Activated CD8-positive, alpha-beta T cell treated with anti-CD3 and anti-CD28 coated beads, Interleukin-2, amount 10 ng/mL, durations not matched to agents 7 days and 5 days (primary cell): ENCODE results near the gene WDR38. TPM values are rescaled to one million over a fixed set of nuclear protein-coding genes. Genes with fewer than 3 reads are reported as not detected.

ENCODE experiments used
- ATAC-seq: fragments of 150-1000 bp; cut with Tn5 transposase; one replicate; pipeline ENCODE4 v1.10.0; 2021; ENCODE audit warnings: moderate library complexity
- CTCF ChIA-PET: fragments of 350-600 bp; sonication (Branson Sonifier 250); formaldehyde crosslinking; loops from one replicate; lab custom pipeline; 2021; ENCODE audit warnings: antibody characterized with exemption; lab: Charles Lee
- POLR2A ChIA-PET: fragments of 350-600 bp; sonication (Branson Sonifier 250); formaldehyde crosslinking; loops from one replicate; lab custom pipeline; 2021; ENCODE audit warnings: antibody characterized with exemption; lab: Charles Lee
- DNase-seq: peaks from one replicate; pipeline ENCODE4 v3.0.0-alpha.2; 2020
- H3K27ac Mint-ChIP-seq: one replicate; pipeline ENCODE4 v1.8.0; 2021; ENCODE audit warnings: mild to moderate bottlenecking, mixed read lengths
- H3K27me3 Mint-ChIP-seq: one replicate; pipeline ENCODE4 v1.8.0; 2021; ENCODE audit warnings: low read depth, mixed read lengths
- H3K36me3 Mint-ChIP-seq: one replicate; pipeline ENCODE4 v1.8.0; 2021; ENCODE audit warnings: low read depth, mixed read lengths
- H3K4me1 Mint-ChIP-seq: one replicate; pipeline ENCODE4 v1.8.0; 2021; ENCODE audit warnings: low read depth, mixed read lengths
- H3K4me3 Mint-ChIP-seq: one replicate; pipeline ENCODE4 v1.8.0; 2021; ENCODE audit warnings: mild to moderate bottlenecking, mixed read lengths
- H3K9me3 Mint-ChIP-seq: one replicate; pipeline ENCODE4 v1.8.0; 2022; ENCODE audit warnings: mixed read lengths; ENCODE audit not compliant: insufficient read depth
- total RNA-seq, 2 experiments: library from RNA; stranded (reverse); gene quantifications; one replicate each; pipeline ENCODE4 v1.2.3, GENCODE V29; 2021

Gene WDR38
- total RNA-seq, 2 experiments from 2014 or later, result not detected

DNA sequence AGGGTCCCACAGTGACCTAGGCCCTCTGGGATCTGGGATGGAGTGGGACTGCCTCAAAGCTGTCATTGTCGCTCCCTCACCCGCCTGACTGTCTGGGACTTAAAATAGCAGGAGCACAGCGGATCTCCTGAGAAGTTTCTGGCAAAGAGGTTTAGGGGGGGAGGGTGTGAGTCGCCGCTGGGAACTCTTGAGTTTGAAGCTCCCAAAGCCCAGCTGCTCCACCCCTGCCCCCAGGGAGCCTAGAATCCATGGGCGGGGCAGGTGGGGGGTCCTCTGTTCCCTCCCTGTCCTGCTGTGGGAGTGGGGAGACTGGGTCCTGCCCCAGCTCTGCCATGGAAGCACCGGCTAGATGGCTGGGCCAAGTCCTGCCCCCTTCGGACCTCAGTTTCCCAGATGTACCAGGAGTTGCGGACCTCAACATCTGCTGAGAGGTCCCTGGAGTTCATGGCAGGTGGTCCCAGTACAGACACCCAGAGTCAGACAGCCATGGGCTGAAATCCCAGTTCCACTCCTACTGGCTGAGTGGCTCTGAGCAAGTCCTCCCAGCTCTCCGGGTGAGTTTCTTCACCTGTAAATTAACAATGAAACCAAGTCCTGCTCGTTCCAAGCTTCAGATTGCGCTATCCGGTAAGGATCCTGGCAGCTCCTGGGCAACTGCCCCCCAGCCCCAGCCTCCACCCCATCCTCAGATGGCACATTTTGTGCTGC, 985 bp upstream of the WDR38 start:
- Mint-ChIP-seq H3K4me3 (peak overlapping the region; percentile 61), H3K36me3 (peaks cover 6% of the 10 kb centered on the region), H3K27me3 (peaks cover 6% of the 10 kb centered on the region), H3K9me3 (no peaks in the 10 kb centered on the region), H3K27ac (no peak overlapping the region), H3K4me1 (peaks cover 7% of the 10 kb centered on the region)
- ChIA-PET CTCF (interaction anchor here (0.7 to 10.0 kb wide), 29 partner anchors 9 to 523 kb away, joined by 3 to 316 read pairs (median 5); partner anchors contain the start of genes ARPC5L, NR6A1, OLFML2A and RPL35), POLR2A (interaction anchor here (0.6 to 1.6 kb wide), 5 partner anchors 9 to 390 kb away, joined by 3 to 11 read pairs (median 4); partner anchors contain the start of genes ARPC5L, NR6A1 and RPL35)
- ATAC-seq (no peak), DNase-seq (no peak)

DNA sequence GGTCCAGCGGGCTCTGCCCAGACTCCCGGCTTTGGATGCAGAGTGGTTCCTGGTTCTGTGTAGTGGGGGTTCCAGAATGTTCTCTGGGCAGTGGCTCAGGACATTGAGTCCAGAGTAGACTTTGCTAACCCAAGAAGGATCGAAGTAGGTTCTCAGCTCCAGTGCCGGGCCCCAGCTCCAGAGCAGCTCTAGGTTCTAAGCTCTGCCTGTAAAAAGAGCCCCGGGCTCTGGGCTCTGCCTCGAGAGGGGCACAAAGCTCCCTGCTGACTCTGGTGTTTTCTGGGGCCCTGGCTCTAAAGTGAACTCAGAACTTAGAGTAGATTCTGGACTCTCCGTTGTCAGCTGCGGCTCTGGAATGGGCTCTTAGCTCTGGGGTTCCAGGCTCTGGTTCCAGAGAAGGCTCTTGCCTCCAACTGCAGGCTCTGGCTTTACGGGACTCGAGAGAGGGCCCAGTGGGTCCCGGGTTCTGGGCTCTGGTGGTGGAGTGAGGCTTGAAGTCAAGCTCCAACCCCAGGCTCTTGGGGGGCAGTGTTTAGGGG, 414 bp downstream of the WDR38 start:
- peaks cover 6% of the 10 kb centered on the region for H3K27me3 Mint-ChIP-seq
- ChIA-PET CTCF (interaction anchor here (0.6 to 10.0 kb wide), 38 partner anchors 8 to 522 kb away, joined by 3 to 316 read pairs (median 5); partner anchors contain the start of genes ARPC5L, NR6A1, OLFML2A and RPL35), POLR2A (interaction anchor here (0.6 to 2.4 kb wide), 5 partner anchors 8 to 82 kb away, joined by 3 to 17 read pairs (median 3); partner anchors contain the start of genes ARPC5L and RPL35)
- peaks cover 20% of the 10 kb centered on the region for H3K36me3 Mint-ChIP-seq
- peak overlapping the region; percentile 17 for H3K4me3 Mint-ChIP-seq
- H3K4me1 Mint-ChIP-seq, result peaks cover 12% of the 10 kb centered on the region
- no peaks in the 10 kb centered on the region for H3K9me3 Mint-ChIP-seq
- DNase-seq (no peak), ATAC-seq (peak; percentile 1)
- no peak overlapping the region for H3K27ac Mint-ChIP-seq

DNA sequence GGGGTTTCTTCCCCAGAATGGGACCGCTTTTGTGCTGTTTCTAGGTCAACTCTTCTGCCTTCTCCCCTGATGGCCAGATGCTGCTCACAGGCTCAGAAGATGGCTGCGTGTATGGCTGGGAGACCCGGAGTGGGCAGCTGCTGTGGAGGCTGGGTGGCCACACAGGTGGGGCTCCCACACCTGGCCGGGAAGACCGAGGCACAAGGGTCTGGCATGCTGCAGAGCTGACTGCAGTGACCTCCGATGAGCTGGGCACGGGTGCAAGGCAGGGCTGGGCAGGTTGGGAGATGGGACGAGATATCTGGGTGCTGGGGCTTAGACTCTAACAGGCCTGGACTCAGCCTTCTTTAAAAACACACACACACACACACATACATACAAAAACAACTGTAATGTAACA, 901 bp downstream of the WDR38 start:
- DNase-seq (no peak), ATAC-seq (no peak)
- peaks cover 6% of the 10 kb centered on the region for H3K27me3 Mint-ChIP-seq
- H3K4me1 Mint-ChIP-seq, result peaks cover 14% of the 10 kb centered on the region
- ChIA-PET POLR2A (interaction anchor here (0.6 to 2.4 kb wide), 4 partner anchors 8 to 82 kb away, joined by 3 to 17 read pairs (median 4); partner anchors contain the start of genes ARPC5L and RPL35), CTCF (interaction anchor here (1.0 to 10.0 kb wide), 28 partner anchors 8 to 508 kb away, joined by 3 to 316 read pairs (median 5); partner anchors contain the start of genes ARPC5L, NR6A1, OLFML2A and RPL35)
- no peak overlapping the region for H3K4me3 Mint-ChIP-seq
- no peaks in the 10 kb centered on the region for H3K9me3 Mint-ChIP-seq
- peaks cover 24% of the 10 kb centered on the region for H3K36me3 Mint-ChIP-seq
- H3K27ac Mint-ChIP-seq, result peak overlapping the region; percentile 47

DNA sequence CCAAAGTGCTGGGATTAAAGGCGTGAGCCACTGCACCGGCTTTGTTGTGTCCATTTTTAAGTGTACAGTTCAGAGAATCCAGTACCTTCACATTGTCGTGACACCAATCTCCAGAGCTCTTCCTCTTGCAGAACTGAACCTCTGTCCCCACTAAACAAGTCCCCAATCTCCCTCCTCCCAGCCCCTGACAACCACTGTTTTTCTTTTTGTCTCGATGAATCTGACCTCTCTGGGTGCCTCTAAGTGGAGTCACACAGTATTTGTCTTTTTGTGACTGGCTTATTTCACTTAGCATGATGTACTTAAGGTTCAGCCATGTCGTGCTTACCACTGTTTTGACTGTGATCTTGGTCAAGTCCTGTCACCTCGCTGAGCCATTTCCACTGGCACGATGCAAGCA, 1.6 kb downstream of the WDR38 start:
- POLR2A ChIA-PET, result interaction anchor here (2.4 kb wide), 1 partner anchor 14 kb away, joined by 17 read pairs; no protein-coding TSS in a partner anchor
- peak overlapping the region; percentile 30 for H3K27ac Mint-ChIP-seq
- CTCF ChIA-PET, result interaction anchor here (1.0 to 10.0 kb wide), 8 partner anchors 12 to 209 kb away, joined by 3 to 316 read pairs (median 14); partner anchors contain the start of genes NR6A1 and OLFML2A
- ATAC-seq (no peak), DNase-seq (no peak)
- peaks cover 5% of the 10 kb centered on the region for H3K27me3 Mint-ChIP-seq
- no peak overlapping the region for H3K4me3 Mint-ChIP-seq
- peaks cover 31% of the 10 kb centered on the region for H3K36me3 Mint-ChIP-seq
- peaks cover 21% of the 10 kb centered on the region for H3K4me1 Mint-ChIP-seq
- no peaks in the 10 kb centered on the region for H3K9me3 Mint-ChIP-seq

DNA sequence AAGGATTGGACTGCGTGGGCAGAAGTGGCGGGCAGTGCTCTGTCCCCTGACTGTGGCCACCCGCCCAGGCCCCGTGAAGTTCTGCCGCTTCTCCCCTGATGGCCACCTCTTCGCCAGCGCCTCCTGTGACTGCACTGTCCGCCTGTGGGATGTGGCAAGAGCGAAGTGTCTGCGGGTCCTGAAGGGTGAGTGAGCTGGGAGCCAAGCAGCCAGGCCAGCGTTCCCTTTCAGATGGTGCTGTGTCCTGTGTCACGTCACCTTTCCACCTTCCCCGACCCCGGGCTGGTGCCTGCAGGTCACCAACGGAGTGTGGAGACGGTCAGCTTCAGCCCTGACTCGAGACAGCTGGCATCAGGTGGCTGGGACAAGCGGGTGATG, 2.3 kb downstream of the WDR38 start:
- CTCF ChIA-PET, result interaction anchor here (0.9 to 10.0 kb wide), 3 partner anchors 81 to 238 kb away, joined by 3 to 316 read pairs (median 3); partner anchors contain the start of genes NR6A1 and OLFML2A
- Mint-ChIP-seq H3K27ac (no peak overlapping the region), H3K9me3 (no peaks in the 10 kb centered on the region), H3K4me1 (peaks cover 28% of the 10 kb centered on the region), H3K36me3 (peaks cover 38% of the 10 kb centered on the region), H3K4me3 (no peak overlapping the region), H3K27me3 (peaks cover 2% of the 10 kb centered on the region)
- no peak for DNase-seq
- POLR2A ChIA-PET, result interaction anchor here (1.0 kb wide), 1 partner anchor 23 kb away, joined by 3 read pairs; no protein-coding TSS in a partner anchor
- ATAC-seq, result no peak

DNA sequence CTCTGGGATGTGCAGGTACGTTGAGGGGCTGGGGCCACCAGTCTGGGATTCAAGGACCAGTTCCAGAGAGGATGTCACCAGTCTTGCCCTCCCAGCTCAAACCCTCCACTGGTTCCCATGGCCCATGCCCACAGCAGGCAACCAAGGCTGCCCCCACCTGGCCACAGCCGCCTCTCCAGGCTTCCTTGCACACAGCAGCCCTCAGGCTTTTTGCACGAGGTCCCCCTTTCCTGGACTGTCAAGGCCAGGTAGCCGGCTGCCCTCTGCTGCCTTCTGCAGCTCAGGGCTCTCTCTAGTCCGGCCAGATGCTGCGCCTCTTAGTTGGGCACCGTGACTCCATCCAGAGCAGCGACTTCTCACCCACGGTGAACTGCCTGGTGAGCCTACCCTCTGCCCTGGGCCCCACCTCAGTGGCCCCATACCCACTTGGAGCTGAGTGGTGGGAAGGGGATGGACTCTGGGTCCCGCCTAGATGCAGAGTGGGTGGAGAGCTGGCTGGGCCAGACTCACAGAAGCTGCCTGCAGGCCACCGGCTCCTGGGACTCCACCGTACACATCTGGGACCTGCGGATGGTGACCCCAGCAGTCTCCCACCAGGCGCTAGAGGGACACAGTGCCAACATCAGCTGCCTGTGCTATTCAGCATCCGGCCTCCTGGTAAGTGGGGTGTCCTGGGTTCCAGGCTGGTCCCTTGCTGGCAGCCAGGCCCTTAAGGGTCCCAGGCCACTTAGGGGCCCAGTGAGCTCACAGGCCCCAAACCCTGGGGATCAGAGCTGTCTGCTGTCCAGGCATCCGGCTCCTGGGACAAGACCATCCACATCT, 2.9 kb downstream of the WDR38 start:
- CTCF ChIA-PET, result interaction anchor here (0.9 to 10.0 kb wide), 3 partner anchors 82 to 239 kb away, joined by 3 to 316 read pairs (median 3); partner anchors contain the start of genes NR6A1 and OLFML2A
- POLR2A ChIA-PET, result interaction anchor here (0.8 to 1.1 kb wide), 3 partner anchors 14 to 22 kb away, joined by 3 to 4 read pairs (median 3); no protein-coding TSS in a partner anchor
- H3K27me3 Mint-ChIP-seq, result no peaks in the 10 kb centered on the region
- H3K36me3 Mint-ChIP-seq, result peaks cover 44% of the 10 kb centered on the region
- H3K9me3 Mint-ChIP-seq, result no peaks in the 10 kb centered on the region
- H3K4me3 Mint-ChIP-seq, result no peak overlapping the region
- H3K4me1 Mint-ChIP-seq, result peaks cover 32% of the 10 kb centered on the region
- no peak for DNase-seq
- ATAC-seq, result no peak
- no peak overlapping the region for H3K27ac Mint-ChIP-seq

DNA sequence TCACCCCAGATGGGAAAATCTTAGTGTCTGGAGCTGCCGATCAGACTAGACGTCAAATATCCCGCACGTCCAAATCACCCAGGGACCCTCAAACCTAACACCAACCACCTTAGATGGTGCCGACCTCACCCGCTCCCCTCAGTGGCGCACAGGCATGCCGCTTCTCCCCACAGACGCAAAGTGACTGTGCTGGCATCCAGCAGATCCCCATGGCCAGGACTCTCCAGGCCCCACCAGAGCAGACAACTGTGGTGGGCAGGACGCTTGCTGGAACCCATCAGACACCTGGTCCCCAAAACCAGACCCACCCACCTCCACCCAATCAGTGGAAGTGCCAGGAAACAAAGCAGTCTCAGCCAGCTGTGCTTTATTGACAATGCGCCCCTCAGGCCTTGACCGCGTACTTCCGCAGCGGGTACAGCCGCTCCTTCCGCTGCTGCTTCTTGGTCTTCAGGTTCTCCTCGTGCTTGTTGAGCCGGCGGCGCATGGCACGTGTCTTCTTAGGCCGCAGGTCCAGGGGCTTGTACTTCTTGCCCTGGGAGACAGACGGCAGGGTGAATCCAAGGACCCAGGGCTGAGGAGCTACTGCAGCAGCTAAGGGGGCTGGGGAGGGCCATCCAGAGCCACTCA, 4.4 kb downstream of the WDR38 start:
- H3K27ac Mint-ChIP-seq, result no peak overlapping the region
- H3K4me3 Mint-ChIP-seq, result no peak overlapping the region
- ChIA-PET CTCF (interaction anchor here (1.0 to 10.0 kb wide), 2 partner anchors 83 to 86 kb away, joined by 3 to 316 read pairs; partner anchors contain the start of genes NR6A1 and OLFML2A), POLR2A (interaction anchor here (0.7 to 0.9 kb wide), 2 partner anchors 12 to 39 kb away, joined by 3 read pairs; no protein-coding TSS in a partner anchor)
- no peak for DNase-seq
- no peak for ATAC-seq
- H3K27me3 Mint-ChIP-seq, result no peaks in the 10 kb centered on the region
- H3K9me3 Mint-ChIP-seq, result no peaks in the 10 kb centered on the region
- peaks cover 48% of the 10 kb centered on the region for H3K36me3 Mint-ChIP-seq
- peaks cover 31% of the 10 kb centered on the region for H3K4me1 Mint-ChIP-seq

DNA sequence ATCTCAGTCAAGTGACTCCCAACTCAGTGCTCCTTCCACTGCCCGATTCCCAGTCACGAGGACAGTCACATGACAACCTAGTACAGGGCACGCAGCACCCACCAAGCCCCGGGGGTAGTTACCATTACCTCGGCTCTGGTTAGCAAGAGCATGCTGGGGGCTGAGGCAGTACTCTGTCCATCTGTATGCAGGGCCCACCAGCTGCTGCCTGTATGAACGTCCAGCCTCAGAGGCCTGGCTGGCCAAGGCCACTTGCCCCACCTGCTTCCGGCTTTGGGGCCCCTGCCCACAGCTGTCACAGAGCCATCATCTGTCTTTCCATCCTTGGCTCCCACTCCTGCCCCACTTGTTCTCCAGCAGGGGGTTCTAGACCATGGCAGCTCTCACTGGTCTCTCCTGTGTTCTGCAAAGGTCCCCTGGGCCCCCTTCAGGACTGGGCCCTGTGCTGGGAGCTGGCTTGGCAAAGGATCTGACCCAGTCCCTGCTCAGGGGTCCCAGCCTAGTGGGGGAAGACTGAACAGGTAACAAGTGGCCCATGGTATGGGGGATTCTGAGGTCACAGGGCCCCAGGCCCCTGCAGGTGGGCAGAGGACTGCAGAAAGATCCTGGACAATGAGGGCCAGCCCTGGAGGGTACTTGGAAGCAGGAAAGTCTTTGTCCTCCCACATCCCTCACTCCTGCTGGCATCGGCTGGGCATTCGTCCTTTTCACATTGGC, 5.2 kb downstream of the WDR38 start:
- ChIA-PET CTCF (interaction anchor here (1.0 kb wide), 1 partner anchor 87 kb away, joined by 3 read pairs; the partner anchor contains the start of gene NR6A1), POLR2A (interaction anchor here (0.9 to 1.2 kb wide), 3 partner anchors 12 to 30 kb away, joined by 3 read pairs; no protein-coding TSS in a partner anchor)
- Mint-ChIP-seq H3K9me3 (no peaks in the 10 kb centered on the region), H3K27ac (no peak overlapping the region), H3K27me3 (no peaks in the 10 kb centered on the region), H3K4me1 (peaks cover 30% of the 10 kb centered on the region), H3K4me3 (no peak overlapping the region), H3K36me3 (peaks cover 48% of the 10 kb centered on the region)
- DNase-seq (no peak), ATAC-seq (no peak)

DNA sequence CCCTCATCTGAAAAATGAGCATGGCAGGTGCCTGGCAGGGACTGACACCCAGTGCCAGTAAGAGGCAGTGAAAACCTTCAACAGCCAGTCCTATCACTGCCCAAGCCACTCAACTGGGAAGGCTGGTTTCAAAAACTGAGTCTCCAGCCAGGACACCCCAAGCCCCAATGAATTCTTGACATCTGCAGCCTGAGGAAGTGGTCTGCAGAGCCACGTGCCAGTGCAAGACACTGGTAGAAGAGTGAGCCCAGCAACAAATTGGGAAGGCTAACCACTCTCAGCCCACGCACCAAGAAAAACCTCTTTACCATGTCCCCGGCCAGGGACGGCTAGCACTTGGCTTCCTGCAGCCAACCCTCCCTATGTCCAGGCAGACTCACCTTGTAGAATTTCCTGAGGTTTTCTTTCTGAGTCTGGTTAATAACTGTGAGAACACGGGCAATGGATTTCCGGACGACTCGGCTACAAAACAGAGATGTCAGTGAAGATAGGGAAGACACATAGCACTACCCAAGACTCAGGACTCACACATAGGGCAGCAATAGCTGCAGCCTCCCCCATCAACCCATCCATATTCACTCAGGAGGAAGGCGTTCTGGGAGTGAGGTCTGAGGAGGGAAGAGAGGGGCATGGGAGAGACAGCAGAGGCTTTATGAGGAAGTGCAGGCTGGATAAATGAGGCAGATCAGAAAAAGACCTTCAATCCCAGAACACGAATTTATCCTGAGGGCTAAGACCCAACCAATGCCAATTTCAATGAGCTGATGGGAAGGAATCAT, 6.7 kb downstream of the WDR38 start:
- H3K36me3 Mint-ChIP-seq, result peaks cover 49% of the 10 kb centered on the region
- ATAC-seq (no peak), DNase-seq (no peak)
- H3K4me3 Mint-ChIP-seq, result peak overlapping the region; percentile 97
- H3K4me1 Mint-ChIP-seq, result peaks cover 34% of the 10 kb centered on the region
- H3K9me3 Mint-ChIP-seq, result no peaks in the 10 kb centered on the region
- CTCF ChIA-PET, result interaction anchor here (0.6 to 3.4 kb wide), 7 partner anchors 7 to 402 kb away, joined by 3 to 33 read pairs (median 7); partner anchors contain the start of genes NR6A1 and WDR38
- POLR2A ChIA-PET, result interaction anchor here (1.0 to 3.9 kb wide), 4 partner anchors 10 to 517 kb away, joined by 3 to 47 read pairs (median 8); no protein-coding TSS in a partner anchor
- H3K27me3 Mint-ChIP-seq, result no peaks in the 10 kb centered on the region
- peak overlapping the region; percentile 98 for H3K27ac Mint-ChIP-seq
